Measurements from ENCODE around the gene HSP90AB1.

HSP90AB1 gene

GRCh38 chr6:44269178-44269920, 22.4 kb downstream of the HSP90AB1 start:
- DNase-seq (ENCODE audit: low read depth): no peak

GRCh38 chr6:44269921-44270525, 23.1 kb downstream of the HSP90AB1 start, which contains the start of gene TMEM151B:
Gene TMEM151B, plus strand, starts transcription at chr6:44270450. Its CDS starts 293 bp downstream, at chr6:44270743.
- DNase-seq (ENCODE audit: low read depth): no peak

GRCh38 chr6:44270526-44271405, 23.9 kb downstream of the HSP90AB1 start:
- no peak for DNase-seq (ENCODE audit: low read depth)

GRCh38 chr6:44271406-44271723, 24.5 kb downstream of the HSP90AB1 start:
- no peak for DNase-seq (ENCODE audit: low read depth)

GRCh38 chr6:44271914-44272313, 25.0 kb downstream of the HSP90AB1 start:
- no peak for DNase-seq (ENCODE audit: low read depth)

GRCh38 chr6:44272529-44272928, 25.6 kb downstream of the HSP90AB1 start:
- DNase-seq (ENCODE audit: low read depth): no peak

GRCh38 chr6:44272999-44273566, 26.2 kb downstream of the HSP90AB1 start:
- DNase-seq (ENCODE audit: low read depth): no peak

- DNase-seq (ENCODE audit: low read depth): no peak
These were observed 26.7 kb downstream of the HSP90AB1 start for GRCh38 chr6:44273617-44274016.

GRCh38 chr6:44275271-44275748, 28.4 kb downstream of the HSP90AB1 start:
- no peak for DNase-seq (ENCODE audit: low read depth)

GRCh38 chr6:44275749-44276648, 29.1 kb downstream of the HSP90AB1 start:
- no peak for DNase-seq (ENCODE audit: low read depth)

- DNase-seq (ENCODE audit: low read depth): no peak
These were observed 30.1 kb downstream of the HSP90AB1 start for GRCh38 chr6:44276667-44277640.

GRCh38 chr6:44277763-44278162, 30.9 kb downstream of the HSP90AB1 start:
- no peak for DNase-seq (ENCODE audit: low read depth)

GRCh38 chr6:44278315-44278714, 31.4 kb downstream of the HSP90AB1 start:
- no peak for DNase-seq (ENCODE audit: low read depth)

GRCh38 chr6:44278774-44279697, 32.1 kb downstream of the HSP90AB1 start:
- DNase-seq (ENCODE audit: low read depth): no peak

- DNase-seq (ENCODE audit: low read depth): no peak
These were observed 37.2 kb downstream of the HSP90AB1 start for GRCh38 chr6:44284121-44284520.

GRCh38 chr6:44284867-44285266, 38.0 kb downstream of the HSP90AB1 start:
- no peak for DNase-seq (ENCODE audit: low read depth)

- no peak for DNase-seq (ENCODE audit: low read depth)
These were observed 38.8 kb downstream of the HSP90AB1 start for GRCh38 chr6:44285552-44286284.

- no peak for DNase-seq (ENCODE audit: low read depth)
These were observed 39.3 kb downstream of the HSP90AB1 start for GRCh38 chr6:44286285-44286565.
